ENCODE results near the gene PHF21A.

DNA sequence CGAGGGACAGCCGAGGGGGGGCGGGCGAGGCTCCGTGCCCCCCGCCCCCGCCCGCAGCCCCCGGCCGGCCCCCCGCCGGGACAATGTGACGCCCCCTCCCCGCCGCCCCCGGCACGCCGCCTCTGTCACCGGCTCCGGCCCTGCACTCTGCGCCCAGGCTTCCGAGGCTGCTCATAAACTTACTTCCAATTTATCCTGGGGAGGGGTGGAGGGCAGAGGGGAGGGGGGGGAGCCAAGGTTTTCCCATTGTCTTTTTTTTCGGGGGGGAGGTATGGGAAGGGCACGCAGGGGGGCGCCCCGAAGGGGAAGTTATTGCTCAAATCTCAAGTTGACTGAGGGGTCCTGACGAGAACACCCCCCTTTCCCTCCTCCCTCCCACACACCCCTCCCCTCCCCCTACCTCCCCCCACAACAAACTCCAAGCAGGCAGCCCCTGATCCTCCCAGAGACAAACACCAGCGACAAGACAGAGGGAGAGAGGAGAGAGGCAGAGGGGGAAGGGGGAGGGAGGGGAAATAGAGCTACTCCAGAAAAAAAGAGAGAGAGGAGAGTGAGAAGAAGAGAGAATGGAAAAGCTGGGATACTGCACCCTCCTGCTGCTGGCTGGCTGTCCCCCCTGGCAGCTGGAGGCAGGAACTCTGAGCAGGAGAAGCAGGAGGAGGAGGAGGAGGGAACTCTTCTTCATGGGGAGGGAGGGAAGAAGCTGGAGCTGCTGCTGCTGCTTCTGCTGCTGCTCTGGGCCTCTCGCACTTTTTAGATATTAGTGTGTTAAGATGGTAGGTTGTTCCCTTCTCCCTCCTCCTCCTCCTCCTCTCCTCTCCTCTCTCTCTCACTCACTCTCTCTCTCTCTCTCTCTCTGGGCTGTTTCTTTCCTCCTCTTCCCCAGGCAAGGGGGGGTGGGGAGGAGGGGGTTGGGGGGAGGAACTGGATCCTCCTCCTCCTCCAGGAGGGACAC is 631 bp downstream of the PHF21A start:
- TF ChIP-seq EZH2 (IDR thresholded peaks at IDR 0.05; ENCODE audit: borderline replicate concordance, low read length) (no peak), CTCF (IDR thresholded peaks at IDR 0.05; ENCODE audit: low read length) (no peak)

All from OCI-LY1 (cell line).